Measurements from ENCODE around the gene MAB21L3. TPM values are rescaled to one million over a fixed set of nuclear protein-coding genes. Genes with fewer than 3 reads are reported as not detected.

Gene MAB21L3
- total and polyA plus RNA-seq, 4 donors, result 0.13 to 0.42 (median 0.26) TPM

DNA sequence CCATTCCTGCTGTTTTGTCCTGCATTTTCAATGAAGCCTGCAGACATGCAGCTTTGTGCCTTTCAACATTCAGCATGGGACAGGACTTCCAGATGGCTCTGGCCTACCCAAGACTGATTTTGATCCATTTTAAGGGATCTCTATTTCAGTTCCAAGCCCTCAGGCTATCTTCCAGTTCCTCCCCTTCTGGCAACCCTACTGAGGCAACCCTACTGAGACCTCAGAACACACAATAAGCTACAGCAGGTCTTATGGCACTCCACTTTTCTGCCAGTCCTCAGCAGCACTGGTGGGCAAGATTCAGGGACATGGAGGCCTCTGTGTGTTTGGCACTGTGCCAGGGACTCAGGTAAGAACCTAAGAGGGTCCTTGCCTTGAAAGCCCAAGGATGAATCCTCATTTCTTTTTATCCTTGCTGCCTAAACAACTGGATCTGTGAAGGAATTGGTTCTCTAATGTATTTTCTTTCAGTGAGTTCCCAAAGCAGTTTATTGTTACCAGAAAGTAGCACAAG lies 50.7 kb downstream of the MAB21L3 start:
- H3K27ac ChIP-seq (ENCODE audit: low read depth in 1 of 2, low read length in 2 of 2), result no peak overlapping the region
- no peaks in the 10 kb centered on the region for H3K9me3 ChIP-seq (ENCODE audit: control insufficient read depth in 4 of 4, low read length in 3 of 4)
- H3K9ac ChIP-seq (ENCODE audit: low read depth in 1 of 2, low read length in 2 of 2), result no peak overlapping the region
- H3K4me3 ChIP-seq (ENCODE audit: low read depth in 1 of 3, low read length in 3 of 3), result no peak overlapping the region
- no peaks in the 10 kb centered on the region for H3K36me3 ChIP-seq (ENCODE audit: control insufficient read depth in 4 of 4, insufficient read depth in 3 of 4, low read depth in 1 of 4, low read length in 3 of 4)
- TF ChIP-seq RAD21 (IDR thresholded peaks at IDR 0.05), result no peak
- no peak for TF ChIP-seq HNF4A (conservative IDR thresholded peaks at IDR 0.05)
- no peak for TF ChIP-seq NR2F2 (IDR thresholded peaks at IDR 0.05)
- no peak for TF ChIP-seq GABPA (IDR thresholded peaks at IDR 0.05 in 1 of 2, conservative IDR thresholded peaks at IDR 0.05 in 1 of 2)
- no peak for TF ChIP-seq EGR1 (IDR thresholded peaks at IDR 0.05; ENCODE audit: low read depth in 2 of 2)
- no peak for TF ChIP-seq SP1 (IDR thresholded peaks at IDR 0.05)
- TF ChIP-seq, protein P1, sequence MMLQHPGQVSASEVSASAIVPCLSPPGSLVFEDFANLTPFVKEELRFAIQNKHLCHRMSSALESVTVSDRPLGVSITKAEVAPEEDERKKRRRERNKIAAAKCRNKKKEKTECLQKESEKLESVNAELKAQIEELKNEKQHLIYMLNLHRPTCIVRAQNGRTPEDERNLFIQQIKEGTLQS (IDR thresholded peaks at IDR 0.05), result no peak
- TF ChIP-seq, protein P2, sequence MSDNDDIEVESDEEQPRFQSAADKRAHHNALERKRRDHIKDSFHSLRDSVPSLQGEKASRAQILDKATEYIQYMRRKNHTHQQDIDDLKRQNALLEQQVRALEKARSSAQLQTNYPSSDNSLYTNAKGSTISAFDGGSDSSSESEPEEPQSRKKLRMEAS (IDR thresholded peaks at IDR 0.05), result no peak
- TF ChIP-seq YY1 (IDR thresholded peaks at IDR 0.05), result no peak
- TF ChIP-seq TAF1 (conservative IDR thresholded peaks at IDR 0.05), result no peak
- TF ChIP-seq, protein P3, sequence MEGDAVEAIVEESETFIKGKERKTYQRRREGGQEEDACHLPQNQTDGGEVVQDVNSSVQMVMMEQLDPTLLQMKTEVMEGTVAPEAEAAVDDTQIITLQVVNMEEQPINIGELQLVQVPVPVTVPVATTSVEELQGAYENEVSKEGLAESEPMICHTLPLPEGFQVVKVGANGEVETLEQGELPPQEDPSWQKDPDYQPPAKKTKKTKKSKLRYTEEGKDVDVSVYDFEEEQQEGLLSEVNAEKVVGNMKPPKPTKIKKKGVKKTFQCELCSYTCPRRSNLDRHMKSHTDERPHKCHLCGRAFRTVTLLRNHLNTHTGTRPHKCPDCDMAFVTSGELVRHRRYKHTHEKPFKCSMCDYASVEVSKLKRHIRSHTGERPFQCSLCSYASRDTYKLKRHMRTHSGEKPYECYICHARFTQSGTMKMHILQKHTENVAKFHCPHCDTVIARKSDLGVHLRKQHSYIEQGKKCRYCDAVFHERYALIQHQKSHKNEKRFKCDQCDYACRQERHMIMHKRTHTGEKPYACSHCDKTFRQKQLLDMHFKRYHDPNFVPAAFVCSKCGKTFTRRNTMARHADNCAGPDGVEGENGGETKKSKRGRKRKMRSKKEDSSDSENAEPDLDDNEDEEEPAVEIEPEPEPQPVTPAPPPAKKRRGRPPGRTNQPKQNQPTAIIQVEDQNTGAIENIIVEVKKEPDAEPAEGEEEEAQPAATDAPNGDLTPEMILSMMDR (IDR thresholded peaks at IDR 0.05; ENCODE audit: low read depth, low read length, missing input control), result no peak
- TF ChIP-seq, protein P4, sequence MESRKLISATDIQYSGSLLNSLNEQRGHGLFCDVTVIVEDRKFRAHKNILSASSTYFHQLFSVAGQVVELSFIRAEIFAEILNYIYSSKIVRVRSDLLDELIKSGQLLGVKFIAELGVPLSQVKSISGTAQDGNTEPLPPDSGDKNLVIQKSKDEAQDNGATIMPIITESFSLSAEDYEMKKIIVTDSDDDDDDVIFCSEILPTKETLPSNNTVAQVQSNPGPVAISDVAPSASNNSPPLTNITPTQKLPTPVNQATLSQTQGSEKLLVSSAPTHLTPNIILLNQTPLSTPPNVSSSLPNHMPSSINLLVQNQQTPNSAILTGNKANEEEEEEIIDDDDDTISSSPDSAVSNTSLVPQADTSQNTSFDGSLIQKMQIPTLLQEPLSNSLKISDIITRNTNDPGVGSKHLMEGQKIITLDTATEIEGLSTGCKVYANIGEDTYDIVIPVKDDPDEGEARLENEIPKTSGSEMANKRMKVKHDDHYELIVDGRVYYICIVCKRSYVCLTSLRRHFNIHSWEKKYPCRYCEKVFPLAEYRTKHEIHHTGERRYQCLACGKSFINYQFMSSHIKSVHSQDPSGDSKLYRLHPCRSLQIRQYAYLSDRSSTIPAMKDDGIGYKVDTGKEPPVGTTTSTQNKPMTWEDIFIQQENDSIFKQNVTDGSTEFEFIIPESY (IDR thresholded peaks at IDR 0.05), result no peak
- TF ChIP-seq JUND (IDR thresholded peaks at IDR 0.05), result no peak
- TF ChIP-seq HNF4G (IDR thresholded peaks at IDR 0.05), result no peak
- TF ChIP-seq FOXA1 (IDR thresholded peaks at IDR 0.05), result no peak
- no peak for TF ChIP-seq RXRA (IDR thresholded peaks at IDR 0.05)
- TF ChIP-seq FOXA2 (IDR thresholded peaks at IDR 0.05), result no peak
- DNase-seq (ENCODE audit: low spot score), result no peak
- H3K4me1 ChIP-seq (ENCODE audit: control insufficient read depth in 4 of 4, insufficient read depth in 4 of 4, low read length in 3 of 4), result peaks cover 0 to 4% (median under 1%) of the 10 kb centered on the region in 4 donors
- H3K27me3 ChIP-seq (ENCODE audit: control insufficient read depth in 4 of 4, insufficient read depth in 4 of 4, low read length in 3 of 4), result no peaks in the 10 kb centered on the region

DNA sequence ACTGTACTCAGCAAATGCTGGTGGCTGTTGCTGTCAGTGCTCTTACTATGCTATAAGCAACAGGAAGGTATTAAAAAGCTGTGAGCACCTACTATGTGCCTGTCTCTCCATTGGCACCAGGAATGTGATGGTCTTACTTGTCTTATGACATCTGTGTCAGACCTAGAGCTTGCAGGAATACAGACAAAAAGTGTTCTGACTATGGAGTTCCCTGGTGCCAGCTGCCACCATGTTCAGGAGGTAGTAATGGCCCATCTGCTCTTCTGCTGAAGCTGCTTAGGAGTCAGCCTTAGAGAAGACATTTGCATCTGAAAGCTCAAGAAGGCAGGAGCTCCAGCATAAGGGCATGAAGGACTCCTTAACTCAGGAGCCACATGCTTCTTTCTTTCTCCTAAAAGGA lies 52.3 kb downstream of the MAB21L3 start:
- H3K27ac ChIP-seq (ENCODE audit: low read depth in 1 of 2, low read length in 2 of 2), result no peak overlapping the region
- no peak overlapping the region for H3K4me3 ChIP-seq (ENCODE audit: low read depth in 1 of 3, low read length in 3 of 3)

More for the DNA sequence above, 52.3 kb downstream of the MAB21L3 start:
- TF ChIP-seq RXRA (IDR thresholded peaks at IDR 0.05), result no peak
- TF ChIP-seq, protein P1 (IDR thresholded peaks at IDR 0.05), result no peak
- no peak for TF ChIP-seq TAF1 (conservative IDR thresholded peaks at IDR 0.05)
- TF ChIP-seq HNF4G (IDR thresholded peaks at IDR 0.05), result no peak
- no peak for TF ChIP-seq JUND (IDR thresholded peaks at IDR 0.05)
- no peak for TF ChIP-seq YY1 (IDR thresholded peaks at IDR 0.05)
- TF ChIP-seq, protein P2 (IDR thresholded peaks at IDR 0.05), result no peak
- no peak for TF ChIP-seq NR2F2 (IDR thresholded peaks at IDR 0.05)
- no peak for TF ChIP-seq SP1 (IDR thresholded peaks at IDR 0.05)
- DNase-seq (ENCODE audit: low spot score), result no peak
- H3K36me3 ChIP-seq (ENCODE audit: control insufficient read depth in 4 of 4, insufficient read depth in 3 of 4, low read depth in 1 of 4, low read length in 3 of 4), result no peaks in the 10 kb centered on the region
- H3K27me3 ChIP-seq (ENCODE audit: control insufficient read depth in 4 of 4, insufficient read depth in 4 of 4, low read length in 3 of 4), result no peaks in the 10 kb centered on the region
- no peaks in the 10 kb centered on the region for H3K9me3 ChIP-seq (ENCODE audit: control insufficient read depth in 4 of 4, low read length in 3 of 4)
- H3K9ac ChIP-seq (ENCODE audit: low read depth in 1 of 2, low read length in 2 of 2), result no peak overlapping the region
- H3K4me1 ChIP-seq (ENCODE audit: control insufficient read depth in 4 of 4, insufficient read depth in 4 of 4, low read length in 3 of 4), result peaks cover 0 to 12% (median 6%) of the 10 kb centered on the region in 4 donors
